ENCODE measurements around the gene LYL1.

LYL1 gene

DNA sequence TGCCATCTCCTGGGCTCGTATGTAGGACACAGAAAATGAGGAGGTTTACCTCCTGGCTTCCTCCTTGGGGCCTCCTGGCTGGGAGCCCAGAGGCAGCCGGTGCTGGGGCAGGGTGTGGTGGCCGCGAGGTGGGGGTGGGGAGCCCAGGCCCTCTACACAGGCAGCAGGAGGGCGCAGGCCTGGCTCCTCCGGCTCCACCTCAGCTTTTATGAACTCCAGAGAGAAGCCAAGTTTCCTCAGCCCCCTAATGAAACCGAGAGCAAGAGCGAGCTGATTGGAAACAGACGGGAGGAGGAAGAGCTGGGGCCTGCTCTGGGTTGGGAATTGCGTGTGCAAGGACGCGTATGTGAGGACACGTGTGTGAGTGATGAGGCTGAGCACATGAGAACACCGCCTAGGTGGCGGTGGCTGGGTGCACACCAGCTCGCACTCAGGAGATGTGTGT lies 23.1 kb downstream of the LYL1 start:
- no peaks in the 10 kb centered on the region for H3K79me2 ChIP-seq (ENCODE audit: insufficient read depth, low read depth)
- H3K36me3 ChIP-seq (ENCODE audit: insufficient read depth), result no peaks in the 10 kb centered on the region
- H2AFZ ChIP-seq (ENCODE audit: low read depth), result no peak overlapping the region
- TF ChIP-seq, protein P1, sequence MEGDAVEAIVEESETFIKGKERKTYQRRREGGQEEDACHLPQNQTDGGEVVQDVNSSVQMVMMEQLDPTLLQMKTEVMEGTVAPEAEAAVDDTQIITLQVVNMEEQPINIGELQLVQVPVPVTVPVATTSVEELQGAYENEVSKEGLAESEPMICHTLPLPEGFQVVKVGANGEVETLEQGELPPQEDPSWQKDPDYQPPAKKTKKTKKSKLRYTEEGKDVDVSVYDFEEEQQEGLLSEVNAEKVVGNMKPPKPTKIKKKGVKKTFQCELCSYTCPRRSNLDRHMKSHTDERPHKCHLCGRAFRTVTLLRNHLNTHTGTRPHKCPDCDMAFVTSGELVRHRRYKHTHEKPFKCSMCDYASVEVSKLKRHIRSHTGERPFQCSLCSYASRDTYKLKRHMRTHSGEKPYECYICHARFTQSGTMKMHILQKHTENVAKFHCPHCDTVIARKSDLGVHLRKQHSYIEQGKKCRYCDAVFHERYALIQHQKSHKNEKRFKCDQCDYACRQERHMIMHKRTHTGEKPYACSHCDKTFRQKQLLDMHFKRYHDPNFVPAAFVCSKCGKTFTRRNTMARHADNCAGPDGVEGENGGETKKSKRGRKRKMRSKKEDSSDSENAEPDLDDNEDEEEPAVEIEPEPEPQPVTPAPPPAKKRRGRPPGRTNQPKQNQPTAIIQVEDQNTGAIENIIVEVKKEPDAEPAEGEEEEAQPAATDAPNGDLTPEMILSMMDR (conservative IDR thresholded peaks at IDR 0.05; ENCODE audit: low read depth, low read length), result no peak
- no peak overlapping the region for H3K4me2 ChIP-seq
- peaks cover 27% of the 10 kb centered on the region for H3K4me1 ChIP-seq (ENCODE audit: low read depth, poor library complexity, severe bottlenecking)
- H3K4me3 ChIP-seq (IDR thresholded peaks at IDR 0.05; ENCODE audit: insufficient read depth, low read depth, low read length), result no peak overlapping the region
- H3K27me3 ChIP-seq (ENCODE audit: insufficient read depth, low read depth), result peaks cover 30% of the 10 kb centered on the region
- no peaks in the 10 kb centered on the region for H4K20me1 ChIP-seq (ENCODE audit: insufficient read depth)
- H3K27ac ChIP-seq, result no peak overlapping the region
- H3K9ac ChIP-seq, result no peak overlapping the region

DNA sequence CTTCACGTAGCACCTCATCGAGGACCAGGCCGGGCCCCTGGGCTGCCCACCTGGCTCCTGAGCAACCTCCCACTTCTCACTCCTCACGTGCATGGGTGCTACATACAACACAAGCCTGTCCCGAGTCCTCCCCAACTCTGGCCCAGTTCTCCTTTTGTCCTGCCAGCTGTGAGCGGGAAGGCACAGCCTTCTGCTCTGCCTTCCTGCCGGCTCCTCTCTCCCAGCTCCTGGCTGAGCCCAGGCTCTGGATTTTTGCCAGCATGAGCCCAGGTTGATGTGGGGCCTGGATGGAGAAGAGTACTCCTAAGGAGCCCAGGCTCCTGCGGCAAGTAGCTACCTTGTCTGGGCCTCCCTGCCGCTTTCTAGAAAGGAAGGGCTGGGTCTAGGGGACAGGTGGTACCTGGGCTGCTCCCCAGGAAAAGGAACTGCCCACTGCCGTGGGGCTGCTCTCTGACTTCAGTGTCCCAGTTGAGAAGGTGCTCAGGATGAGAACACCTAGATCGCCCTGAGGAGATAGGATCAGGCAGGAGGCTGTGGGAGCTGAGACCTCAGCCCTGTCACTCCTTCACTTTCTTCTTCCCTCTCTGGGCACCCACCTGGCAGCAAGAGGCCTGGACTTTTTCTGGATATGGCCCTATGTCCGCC lies 23.6 kb downstream of the LYL1 start:
- H3K27me3 ChIP-seq (ENCODE audit: insufficient read depth, low read depth), result peaks cover 36% of the 10 kb centered on the region

DNA sequence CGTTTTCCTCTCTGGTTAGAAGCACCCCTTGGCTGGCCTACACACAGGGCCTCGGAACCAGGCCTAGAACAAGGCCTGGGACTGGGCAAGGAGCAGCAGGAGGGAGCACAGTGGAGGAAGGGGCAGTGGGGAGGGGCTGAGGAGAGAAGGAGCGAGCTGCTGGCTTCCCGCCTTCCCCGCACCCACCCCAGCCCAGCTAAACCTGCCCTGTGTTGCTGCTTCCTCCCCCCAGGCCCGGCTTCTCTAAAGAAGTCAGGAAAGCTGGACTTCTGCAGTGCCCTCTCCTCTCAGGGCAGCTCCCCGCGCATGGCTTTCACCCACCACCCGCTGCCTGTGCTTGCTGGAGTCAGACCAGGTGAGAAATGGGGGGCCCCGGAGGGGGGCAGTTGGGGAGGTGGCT lies 24.3 kb downstream of the LYL1 start:
- no peaks in the 10 kb centered on the region for H3K79me2 ChIP-seq (ENCODE audit: insufficient read depth, low read depth)
- no peak overlapping the region for H3K27ac ChIP-seq
- no peak overlapping the region for H3K4me3 ChIP-seq (IDR thresholded peaks at IDR 0.05; ENCODE audit: insufficient read depth, low read depth, low read length)
- no peaks in the 10 kb centered on the region for H3K36me3 ChIP-seq (ENCODE audit: insufficient read depth)
- H3K4me2 ChIP-seq, result no peak overlapping the region
- H2AFZ ChIP-seq (ENCODE audit: low read depth), result no peak overlapping the region
- no peaks in the 10 kb centered on the region for H4K20me1 ChIP-seq (ENCODE audit: insufficient read depth)
- peaks cover 25% of the 10 kb centered on the region for H3K4me1 ChIP-seq (ENCODE audit: low read depth, poor library complexity, severe bottlenecking)
- no peak overlapping the region for H3K9ac ChIP-seq
- TF ChIP-seq, protein P1 (conservative IDR thresholded peaks at IDR 0.05; ENCODE audit: low read depth, low read length), result no peak
- peaks cover 39% of the 10 kb centered on the region for H3K27me3 ChIP-seq (ENCODE audit: insufficient read depth, low read depth)

More for the DNA sequence above, 23.6 kb downstream of the LYL1 start:
- no peak overlapping the region for H3K4me2 ChIP-seq
- TF ChIP-seq, protein P1 (conservative IDR thresholded peaks at IDR 0.05; ENCODE audit: low read depth, low read length), result no peak
- H3K36me3 ChIP-seq (ENCODE audit: insufficient read depth), result no peaks in the 10 kb centered on the region
- H3K27ac ChIP-seq, result no peak overlapping the region
- H3K9ac ChIP-seq, result no peak overlapping the region
- H3K4me3 ChIP-seq (IDR thresholded peaks at IDR 0.05; ENCODE audit: insufficient read depth, low read depth, low read length), result no peak overlapping the region
- H3K79me2 ChIP-seq (ENCODE audit: insufficient read depth, low read depth), result no peaks in the 10 kb centered on the region
- H3K4me1 ChIP-seq (ENCODE audit: low read depth, poor library complexity, severe bottlenecking), result peaks cover 25% of the 10 kb centered on the region
- H4K20me1 ChIP-seq (ENCODE audit: insufficient read depth), result no peaks in the 10 kb centered on the region
- no peak overlapping the region for H2AFZ ChIP-seq (ENCODE audit: low read depth)

DNA sequence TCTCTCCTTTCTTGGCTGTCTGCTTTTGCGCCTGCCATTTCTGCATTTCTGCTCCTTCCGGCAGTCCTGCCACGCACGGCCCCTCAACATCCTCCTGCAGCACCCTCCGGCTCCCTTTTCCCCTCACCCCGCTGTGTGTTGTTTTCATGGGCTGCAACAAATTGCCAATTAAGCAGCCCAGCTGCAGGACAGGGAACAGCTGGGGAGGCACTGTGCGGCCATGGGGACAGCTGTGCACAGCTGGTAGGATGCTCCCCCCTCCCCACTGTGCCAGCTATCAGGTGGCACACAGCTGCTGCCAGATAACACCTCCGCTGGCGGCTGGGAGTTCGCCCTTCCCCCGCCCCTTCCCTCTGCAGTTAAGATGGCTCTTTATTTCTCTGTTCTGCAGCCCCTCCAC lies 25.4 kb downstream of the LYL1 start:
- TF ChIP-seq, protein P1 (conservative IDR thresholded peaks at IDR 0.05; ENCODE audit: low read depth, low read length), result no peak
- H3K27me3 ChIP-seq (ENCODE audit: insufficient read depth, low read depth), result peaks cover 48% of the 10 kb centered on the region
- H3K4me3 ChIP-seq (IDR thresholded peaks at IDR 0.05; ENCODE audit: insufficient read depth, low read depth, low read length), result no peak overlapping the region
- H3K27ac ChIP-seq, result no peak overlapping the region
- H3K36me3 ChIP-seq (ENCODE audit: insufficient read depth), result no peaks in the 10 kb centered on the region
- no peak overlapping the region for H2AFZ ChIP-seq (ENCODE audit: low read depth)
- H3K79me2 ChIP-seq (ENCODE audit: insufficient read depth, low read depth), result no peaks in the 10 kb centered on the region
- no peak overlapping the region for H3K9ac ChIP-seq
- no peaks in the 10 kb centered on the region for H4K20me1 ChIP-seq (ENCODE audit: insufficient read depth)
- peaks cover 16% of the 10 kb centered on the region for H3K4me1 ChIP-seq (ENCODE audit: low read depth, poor library complexity, severe bottlenecking)
- no peak overlapping the region for H3K4me2 ChIP-seq
